Hepatocyte (in vitro differentiated cells): ENCODE results near the gene HDDC3. TPM values are rescaled to one million over a fixed set of nuclear protein-coding genes. Genes with fewer than 3 reads are reported as not detected.
"Not testable (repeated sequence)": the region's sequence is repeated elsewhere in the genome, so short reads cannot be mapped to it uniquely, and the experiment has no call there.

ENCODE experiments used
- DNase-seq: peaks from one replicate; pipeline ENCODE4 v3.0.0-alpha.2; 2016; ENCODE audit warnings: low spot score
- H2AFZ ChIP-seq: fragments of 200-600 bp; sonication (generic); 2 replicates; pipeline ENCODE4 v1.6.0; 2016; ENCODE audit warnings: antibody characterized with exemption, mild to moderate bottlenecking
- H3K27ac ChIP-seq: fragments of 200-600 bp; sonication (generic); 2 replicates; pipeline ENCODE4 v1.5.1; 2016; ENCODE audit warnings: mild to moderate bottlenecking
- H3K27me3 ChIP-seq: fragments of 200-600 bp; sonication (generic); 2 replicates; pipeline ENCODE4 v1.6.1; 2016
- H3K36me3 ChIP-seq: fragments of 200-600 bp; sonication (generic); replicated peaks from 2 replicates; pipeline ENCODE4 v1.5.1; 2016; ENCODE audit warnings: low read depth; ENCODE audit not compliant: insufficient read depth
- H3K4me1 ChIP-seq: fragments of 200-600 bp; sonication (generic); 2 replicates; pipeline ENCODE4 v1.5.1; 2016; ENCODE audit warnings: mild to moderate bottlenecking, moderate library complexity; ENCODE audit not compliant: insufficient read depth
- H3K4me2 ChIP-seq: fragments of 200-600 bp; sonication (generic); 2 replicates; pipeline ENCODE4 v1.6.0; 2016
- H3K4me3 ChIP-seq: fragments of 200-600 bp; sonication (generic); 2 replicates; pipeline ENCODE4 v1.5.1; 2016; ENCODE audit warnings: mild to moderate bottlenecking
- H3K79me2 ChIP-seq: fragments of 200-600 bp; sonication (generic); 2 replicates; pipeline ENCODE4 v1.6.0; 2017; ENCODE audit warnings: mild to moderate bottlenecking
- H3K9me2 ChIP-seq: fragments of 200-600 bp; sonication (generic); replicated peaks from 2 replicates; pipeline ENCODE4 v1.6.0; 2017; ENCODE audit warnings: mild to moderate bottlenecking; ENCODE audit not compliant: insufficient read depth
- H3K9me3 ChIP-seq: fragments of 200-600 bp; sonication (generic); 2 replicates; pipeline ENCODE4 v1.5.1; 2016; ENCODE audit warnings: low read depth, mild to moderate bottlenecking
- H4K20me1 ChIP-seq: fragments of 200-600 bp; sonication (generic); 2 replicates; pipeline ENCODE4 v1.6.0; 2016; ENCODE audit warnings: mild to moderate bottlenecking; ENCODE audit not compliant: insufficient read depth, poor library complexity, severe bottlenecking
- CTCF ChIP-seq: fragments of 200-600 bp; sonication (generic); IDR thresholded peaks from 2 replicates; pipeline ENCODE4 v1.5.1; 2016; ENCODE audit warnings: antibody characterized with exemption, mild to moderate bottlenecking; ENCODE audit not compliant: poor library complexity
- EZH2 ChIP-seq: fragments of 200-600 bp; sonication (generic); IDR thresholded peaks from 2 replicates; pipeline ENCODE4 v1.6.1; 2016; ENCODE audit warnings: antibody characterized with exemption, mild to moderate bottlenecking, borderline replicate concordance
- EZH2phosphoT487 ChIP-seq: fragments of 200-600 bp; sonication (generic); IDR thresholded peaks from one replicate; pipeline ENCODE4 v1.6.1; 2018; ENCODE audit warnings: antibody characterized with exemption, mild to moderate bottlenecking, low read depth, moderate library complexity; ENCODE audit not compliant: unreplicated experiment, severe bottlenecking
- WGBS: methylation state at CpG from one replicate; pipeline ENCODE4 v1.1.6; 2016; ENCODE audit warnings: low lambda C conversion rate; ENCODE audit errors: missing lambda C conversion rate; 5-methylcytosine and 5-hydroxymethylcytosine counted together
- polyA plus RNA-seq: library from polyadenylated mRNA; unstranded; fragments of >200 nt; fragmentation: Nextera tagmentation; extraction: Ambion mirVana; gene quantifications from 2 replicates; pipeline ENCODE4 v1.2.1, GENCODE V29; 2016
- total RNA-seq: library from RNA; depleted of rRNA; stranded (reverse); fragments of >200 nt; gene quantifications from 2 replicates; pipeline ENCODE4 v1.2.3, GENCODE V29; 2014

Gene HDDC3
- total and polyA plus RNA-seq, 2 experiments from 2014 or later = 15.4 to 20.0 TPM

GRCh38 chr15:90910441-90911301 is 21.7 kb downstream of the HDDC3 start:
- H3K27ac ChIP-seq = no peak overlapping the region
- no peak overlapping the region for H2AFZ ChIP-seq
- H3K9me3 ChIP-seq = no peaks in the 10 kb centered on the region
- DNase-seq = no peak
- no peaks in the 10 kb centered on the region for H4K20me1 ChIP-seq
- no peak overlapping the region for H3K4me3 ChIP-seq
- H3K79me2 ChIP-seq = no peaks in the 10 kb centered on the region
- 96% methylated on average over 24 of the region's 24 CpGs for WGBS
- no peak overlapping the region for H3K4me2 ChIP-seq
- H3K27me3 ChIP-seq = no peaks in the 10 kb centered on the region
- TF ChIP-seq EZH2 (no peak), EZH2phosphoT487 (no peak), CTCF (no peak)
- H3K9me2 ChIP-seq = no peaks in the 10 kb centered on the region
- no peaks in the 10 kb centered on the region for H3K4me1 ChIP-seq
- no peaks in the 10 kb centered on the region for H3K36me3 ChIP-seq

GRCh38 chr15:90909976-90910375 is 22.4 kb downstream of the HDDC3 start:
- no peaks in the 10 kb centered on the region for H3K27me3 ChIP-seq
- H3K36me3 ChIP-seq = no peaks in the 10 kb centered on the region
- WGBS = 97% methylated on average over 8 of the region's 8 CpGs
- H3K4me2 ChIP-seq = no peak overlapping the region
- H3K4me1 ChIP-seq = no peaks in the 10 kb centered on the region
- no peak for DNase-seq
- H3K9me2 ChIP-seq = no peaks in the 10 kb centered on the region
- H2AFZ ChIP-seq = no peak overlapping the region
- H3K4me3 ChIP-seq = no peak overlapping the region
- H3K79me2 ChIP-seq = peaks cover under 1% of the 10 kb centered on the region
- no peak overlapping the region for H3K27ac ChIP-seq
- H4K20me1 ChIP-seq = no peaks in the 10 kb centered on the region
- TF ChIP-seq EZH2phosphoT487 (no peak), EZH2 (no peak), CTCF (no peak)
- no peaks in the 10 kb centered on the region for H3K9me3 ChIP-seq

- not testable (repeated sequence) for H3K4me2 ChIP-seq, H3K27ac ChIP-seq, H3K27me3 ChIP-seq, H3K4me3 ChIP-seq, H3K9me3 ChIP-seq, H3K9me2 ChIP-seq, H3K4me1 ChIP-seq, H2AFZ ChIP-seq, H4K20me1 ChIP-seq, DNase-seq, H3K79me2 ChIP-seq, H3K36me3 ChIP-seq
- WGBS = 96% methylated on average over 11 of the region's 11 CpGs
These were observed 22.9 kb downstream of the HDDC3 start for GRCh38 chr15:90909449-90909848.

GRCh38 chr15:90907838-90908507 is 24.4 kb downstream of the HDDC3 start:
- Histone ChIP-seq H3K9me2 (no peaks in the 10 kb centered on the region), H3K27me3 (no peaks in the 10 kb centered on the region), H3K27ac (no peak overlapping the region), H4K20me1 (no peaks in the 10 kb centered on the region), H3K4me1 (peaks cover 7% of the 10 kb centered on the region), H3K36me3 (no peaks in the 10 kb centered on the region), H3K4me2 (no peak overlapping the region), H3K4me3 (no peak overlapping the region), H2AFZ (no peak overlapping the region), H3K9me3 (no peaks in the 10 kb centered on the region), H3K79me2 (peaks cover 3% of the 10 kb centered on the region)
- TF ChIP-seq EZH2phosphoT487 = no peak
- no peak for TF ChIP-seq CTCF
- no peak for TF ChIP-seq EZH2
- WGBS = 81% methylated on average over 9 of the region's 9 CpGs
- DNase-seq = no peak
